SJSA1 (cell line): Measurements from ENCODE around the gene TENM3. TPM values are rescaled to one million over a fixed set of nuclear protein-coding genes. Genes with fewer than 3 reads are reported as not detected.

ENCODE experiments used
- DNase-seq, 2 experiments: peaks; one replicate each; pipeline ENCODE4 v3.0.0-alpha.2; 2015 to 2020; ENCODE audit warnings: low spot score in 2 of 2, low read depth in 1 of 2
- H3K27ac ChIP-seq: fragments of 250-450 bp; sonication (Bioruptor Pico); 2 replicates; pipeline ENCODE4 v1.5.1; 2020; ENCODE audit warnings: mild to moderate bottlenecking, moderate library complexity
- H3K27me3 ChIP-seq: fragments of 250-450 bp; sonication (Bioruptor Pico); replicated peaks from 2 replicates; pipeline ENCODE4 v1.5.1; 2020; ENCODE audit warnings: mild to moderate bottlenecking, moderate library complexity
- H3K36me3 ChIP-seq: fragments of 250-450 bp; sonication (Bioruptor Pico); 2 replicates; pipeline ENCODE4 v1.5.1; 2020; ENCODE audit warnings: mild to moderate bottlenecking
- H3K4me1 ChIP-seq: fragments of 250-450 bp; sonication (Bioruptor Pico); replicated peaks from 2 replicates; pipeline ENCODE4 v1.6.1; 2021; ENCODE audit warnings: mild to moderate bottlenecking
- H3K4me3 ChIP-seq: fragments of 250-450 bp; sonication (Bioruptor Pico); 2 replicates; pipeline ENCODE4 v1.5.1; 2020; ENCODE audit warnings: mild to moderate bottlenecking
- H3K9me3 ChIP-seq: fragments of 250-450 bp; sonication (Bioruptor Pico); replicated peaks from 2 replicates; pipeline ENCODE4 v1.5.1; 2020; ENCODE audit warnings: mild to moderate bottlenecking
- total RNA-seq: library from RNA; depleted of rRNA; stranded (reverse); fragments of >200 nt; shearing (Covaris generic); gene quantifications from 2 replicates; pipeline ENCODE4 v1.2.3, GENCODE V29; 2014

The TENM3 gene
- total RNA-seq, 1 experiment from 2014 or later: 90.5 TPM

- DNase-seq: no peak
- H3K9me3 ChIP-seq: no peaks in the 10 kb centered on the region
- no peak overlapping the region for H3K4me3 ChIP-seq
- H3K36me3 ChIP-seq: no peaks in the 10 kb centered on the region
- no peaks in the 10 kb centered on the region for H3K27me3 ChIP-seq
- no peaks in the 10 kb centered on the region for H3K4me1 ChIP-seq
- no peak overlapping the region for H3K27ac ChIP-seq
These were observed 461.7 kb downstream of the TENM3 start for GRCh38 chr4:182704948-182705347.

- Histone ChIP-seq H3K27ac (no peak overlapping the region), H3K4me1 (no peaks in the 10 kb centered on the region), H3K9me3 (no peaks in the 10 kb centered on the region), H3K27me3 (no peaks in the 10 kb centered on the region), H3K4me3 (no peak overlapping the region), H3K36me3 (no peaks in the 10 kb centered on the region)
- DNase-seq: no peak
These were observed 462.2 kb downstream of the TENM3 start for GRCh38 chr4:182705389-182705788.

- H3K4me3 ChIP-seq: no peak overlapping the region
- H3K27ac ChIP-seq: no peak overlapping the region
- peaks cover 5% of the 10 kb centered on the region; the same call in 1 of the 2 replicates for H3K36me3 ChIP-seq
- no peaks in the 10 kb centered on the region for H3K4me1 ChIP-seq
- no peaks in the 10 kb centered on the region for H3K9me3 ChIP-seq
- no peak for DNase-seq
- no peaks in the 10 kb centered on the region for H3K27me3 ChIP-seq
These were observed 468.0 kb downstream of the TENM3 start for GRCh38 chr4:182711211-182711610.

GRCh38 chr4:182715548-182715947, 472.3 kb downstream of the TENM3 start:
- Histone ChIP-seq H3K4me1 (no peaks in the 10 kb centered on the region), H3K36me3 (peaks cover 11% of the 10 kb centered on the region; the same call in 1 of the 2 replicates), H3K27me3 (no peaks in the 10 kb centered on the region), H3K27ac (no peak overlapping the region), H3K9me3 (no peaks in the 10 kb centered on the region), H3K4me3 (no peak overlapping the region)
- no peak for DNase-seq

GRCh38 chr4:182716192-182716591, 473.0 kb downstream of the TENM3 start:
- H3K27me3 ChIP-seq: no peaks in the 10 kb centered on the region
- DNase-seq: no peak
- H3K36me3 ChIP-seq: peaks cover 11% of the 10 kb centered on the region; the same call in 1 of the 2 replicates
- no peaks in the 10 kb centered on the region for H3K4me1 ChIP-seq
- H3K9me3 ChIP-seq: no peaks in the 10 kb centered on the region
- no peak overlapping the region for H3K4me3 ChIP-seq
- no peak overlapping the region for H3K27ac ChIP-seq

- H3K27me3 ChIP-seq: no peaks in the 10 kb centered on the region
- H3K36me3 ChIP-seq: peaks cover 11% of the 10 kb centered on the region; the same call in 1 of the 2 replicates
- no peak for DNase-seq
- no peak overlapping the region for H3K27ac ChIP-seq
- no peak overlapping the region for H3K4me3 ChIP-seq
- no peaks in the 10 kb centered on the region for H3K4me1 ChIP-seq
- no peaks in the 10 kb centered on the region for H3K9me3 ChIP-seq
These were observed 474.8 kb downstream of the TENM3 start for GRCh38 chr4:182717788-182718583.

GRCh38 chr4:182724414-182724813, 481.2 kb downstream of the TENM3 start:
- H3K9me3 ChIP-seq: no peaks in the 10 kb centered on the region
- no peak overlapping the region for H3K27ac ChIP-seq
- H3K4me1 ChIP-seq: no peaks in the 10 kb centered on the region
- H3K27me3 ChIP-seq: no peaks in the 10 kb centered on the region
- no peaks in the 10 kb centered on the region; the same call in 1 of the 2 replicates for H3K36me3 ChIP-seq
- no peak for DNase-seq
- no peak overlapping the region for H3K4me3 ChIP-seq

GRCh38 chr4:182729516-182729915, 486.3 kb downstream of the TENM3 start:
- Histone ChIP-seq H3K27me3 (no peaks in the 10 kb centered on the region), H3K27ac (no peak overlapping the region), H3K4me1 (no peaks in the 10 kb centered on the region), H3K4me3 (no peak overlapping the region), H3K36me3 (peaks cover 24% of the 10 kb centered on the region), H3K9me3 (no peaks in the 10 kb centered on the region)
- DNase-seq: no peak

- DNase-seq: no peak
- H3K4me3 ChIP-seq: no peak overlapping the region
- H3K27me3 ChIP-seq: no peaks in the 10 kb centered on the region
- no peaks in the 10 kb centered on the region for H3K9me3 ChIP-seq
- H3K27ac ChIP-seq: no peak overlapping the region
- H3K4me1 ChIP-seq: no peaks in the 10 kb centered on the region
- peaks cover 24% of the 10 kb centered on the region for H3K36me3 ChIP-seq
These were observed 487.6 kb downstream of the TENM3 start for GRCh38 chr4:182730791-182731190.

- no peaks in the 10 kb centered on the region for H3K27me3 ChIP-seq
- H3K4me1 ChIP-seq: peaks cover 5% of the 10 kb centered on the region
- H3K9me3 ChIP-seq: no peaks in the 10 kb centered on the region
- DNase-seq: no peak
- H3K27ac ChIP-seq: no peak overlapping the region
- no peak overlapping the region for H3K4me3 ChIP-seq
- H3K36me3 ChIP-seq: peaks cover 12% of the 10 kb centered on the region; the same call in 1 of the 2 replicates
These were observed 493.0 kb downstream of the TENM3 start for GRCh38 chr4:182736207-182736606.

GRCh38 chr4:182738283-182739047, 495.3 kb downstream of the TENM3 start:
- H3K27ac ChIP-seq: no peak overlapping the region
- H3K9me3 ChIP-seq: no peaks in the 10 kb centered on the region
- no peak overlapping the region for H3K4me3 ChIP-seq
- H3K27me3 ChIP-seq: no peaks in the 10 kb centered on the region
- H3K4me1 ChIP-seq: peaks cover 5% of the 10 kb centered on the region
- no peak for DNase-seq
- H3K36me3 ChIP-seq: no peaks in the 10 kb centered on the region; the same call in 1 of the 2 replicates

- Histone ChIP-seq H3K4me1 (peaks cover 5% of the 10 kb centered on the region), H3K27ac (no peak overlapping the region), H3K4me3 (no peak overlapping the region), H3K27me3 (no peaks in the 10 kb centered on the region), H3K36me3 (no peaks in the 10 kb centered on the region), H3K9me3 (no peaks in the 10 kb centered on the region)
- DNase-seq: no peak
These were observed 497.1 kb downstream of the TENM3 start for GRCh38 chr4:182740256-182740655.

- no peak for DNase-seq
- H3K27me3 ChIP-seq: no peaks in the 10 kb centered on the region
- H3K4me1 ChIP-seq: peaks cover 5% of the 10 kb centered on the region
- no peaks in the 10 kb centered on the region for H3K36me3 ChIP-seq
- H3K9me3 ChIP-seq: no peaks in the 10 kb centered on the region
- H3K4me3 ChIP-seq: no peak overlapping the region
- no peak overlapping the region for H3K27ac ChIP-seq
These were observed 497.9 kb downstream of the TENM3 start for GRCh38 chr4:182741054-182741453.

- Histone ChIP-seq H3K27ac (no peak overlapping the region), H3K36me3 (no peaks in the 10 kb centered on the region), H3K4me3 (no peak overlapping the region), H3K9me3 (0 out of 2 replicates have a peak, but pooled peaks cover 2% of the 10 kb centered on the region), H3K27me3 (no peaks in the 10 kb centered on the region), H3K4me1 (peaks cover 5% of the 10 kb centered on the region)
- no peak for DNase-seq
These were observed 498.7 kb downstream of the TENM3 start for GRCh38 chr4:182741914-182742313.
